HepG2 (cell line): ENCODE results near the gene PEX11B. TPM values are rescaled to one million over a fixed set of nuclear protein-coding genes. Genes with fewer than 3 reads are reported as not detected.

Experiments used
- ATF7 ChIP-seq, 2 experiments: fragments of 450-650 bp in 1 of 2; sonication (generic) in 1 of 2; formaldehyde crosslinking in 1 of 2; IDR thresholded peaks; 2 replicates each; pipeline versions ENCODE4 v1.4.0 to v1.6.1; 2016 to 2020; ENCODE audit warnings: antibody characterized with exemption in 1 of 2, mild to moderate bottlenecking in 1 of 2, missing genetic modification reagents in 1 of 2
- ATRX ChIP-seq: sonication (generic); formaldehyde crosslinking; IDR thresholded peaks from 2 replicates; pipeline ENCODE4 v1.4.0; 2020; ENCODE audit warnings: missing genetic modification reagents, borderline replicate concordance
- MED1 ChIP-seq: sonication (generic); formaldehyde crosslinking; IDR thresholded peaks from 2 replicates; pipeline ENCODE4 v1.4.0; 2020; ENCODE audit warnings: missing genetic modification reagents
- MXD3 ChIP-seq: IDR thresholded peaks from 2 replicates; pipeline ENCODE4 v1.6.1; 2016; ENCODE audit warnings: mild to moderate bottlenecking, missing biosample characterization, missing genetic modification reagents
- MXD4 ChIP-seq: IDR thresholded peaks from 2 replicates; pipeline ENCODE4 v1.6.1; 2016; ENCODE audit warnings: mild to moderate bottlenecking, missing biosample characterization, missing genetic modification reagents
- MYC ChIP-seq: sonication (generic); formaldehyde crosslinking; IDR thresholded peaks from 2 replicates; pipeline ENCODE4 v1.9.0; 2021; ENCODE audit warnings: missing genetic modification reagents, borderline replicate concordance
- NFATC3 ChIP-seq: sonication (generic); formaldehyde crosslinking; IDR thresholded peaks from 2 replicates; pipeline ENCODE4 v1.5.1; 2020; ENCODE audit warnings: mild to moderate bottlenecking, missing genetic modification reagents
- NFYC ChIP-seq: IDR thresholded peaks from 2 replicates; pipeline ENCODE4 v1.6.1; 2016; ENCODE audit warnings: missing genetic modification reagents, missing compliant biosample characterization
- PBX3 ChIP-seq: sonication (generic); formaldehyde crosslinking; IDR thresholded peaks from 2 replicates; pipeline ENCODE4 v1.8.1; 2023; ENCODE audit warnings: missing genetic modification reagents, inconsistent platforms, borderline replicate concordance
- SETDB1 ChIP-seq: sonication (generic); formaldehyde crosslinking; IDR thresholded peaks from 2 replicates; pipeline ENCODE4 v1.5.1; 2020; ENCODE audit warnings: missing genetic modification reagents, mild to moderate bottlenecking, borderline replicate concordance
- SOX13 ChIP-seq, 3 experiments: fragments of 450-650 bp in 1 of 3; sonication (generic) in 1 of 3; formaldehyde crosslinking in 1 of 3; IDR thresholded peaks in 2 of 3; conservative IDR thresholded peaks in 1 of 3; 2 replicates each; pipeline versions ENCODE4 v1.5.0 to v1.6.1; 2016 to 2020; ENCODE audit warnings: antibody characterized with exemption in 1 of 3, mild to moderate bottlenecking in 1 of 3, missing compliant biosample characterization in 1 of 3, missing genetic modification reagents in 1 of 3, moderate library complexity in 1 of 3
- SRF ChIP-seq: IDR thresholded peaks from 2 replicates; pipeline ENCODE4 v1.6.1; 2011; ENCODE audit warnings: mild to moderate bottlenecking, low read depth, low read length, moderate library complexity
- ZFP62 ChIP-seq: sonication (generic); formaldehyde crosslinking; IDR thresholded peaks from 2 replicates; pipeline ENCODE4 v1.4.0; 2020; ENCODE audit warnings: missing genetic modification reagents
- ZNF318 ChIP-seq: sonication (generic); formaldehyde crosslinking; IDR thresholded peaks from 2 replicates; pipeline ENCODE4 v1.4.0; 2020; ENCODE audit warnings: mild to moderate bottlenecking, missing genetic modification reagents
- ZNF563 ChIP-seq: sonication (generic); formaldehyde crosslinking; IDR thresholded peaks from 2 replicates; pipeline ENCODE4 v1.8.0; 2022; ENCODE audit warnings: mild to moderate bottlenecking, moderate library complexity, missing genetic modification reagents
- polyA plus RNA-seq, 8 experiments: library from polyadenylated mRNA; depleted of rRNA in 3 of 8; stranded (reverse) in 7 of 8; unstranded in 1 of 8; fragments of >200 nt; fragmentation: Illumina TruSeq in 4 of 8; extraction: Trizol in 4 of 8; gene quantifications; 2 replicates each; pipeline versions ENCODE4 v1.2.1 to v1.2.3, GENCODE V29; 2011 to 2016; ENCODE audit warnings: low read depth in 4 of 8, missing spikeins in 1 of 8, mixed read lengths in 1 of 8; ENCODE audit not compliant: insufficient read depth in 1 of 8
- total RNA-seq, 5 experiments: library from RNA; depleted of rRNA; stranded (reverse); fragments of >200 nt; fragmentation: Illumina TruSeq; extraction: Trizol; gene quantifications; 2 replicates each; pipeline ENCODE4 v1.2.3, GENCODE V29; 2016; ENCODE audit warnings: low read depth in 1 of 5

Gene PEX11B
- total and polyA plus RNA-seq, 2 of the 13 experiments (the other 11 are each of a cell fraction or from before 2014, with no cell fraction given) = 21.6 to 48.4 TPM

DNA sequence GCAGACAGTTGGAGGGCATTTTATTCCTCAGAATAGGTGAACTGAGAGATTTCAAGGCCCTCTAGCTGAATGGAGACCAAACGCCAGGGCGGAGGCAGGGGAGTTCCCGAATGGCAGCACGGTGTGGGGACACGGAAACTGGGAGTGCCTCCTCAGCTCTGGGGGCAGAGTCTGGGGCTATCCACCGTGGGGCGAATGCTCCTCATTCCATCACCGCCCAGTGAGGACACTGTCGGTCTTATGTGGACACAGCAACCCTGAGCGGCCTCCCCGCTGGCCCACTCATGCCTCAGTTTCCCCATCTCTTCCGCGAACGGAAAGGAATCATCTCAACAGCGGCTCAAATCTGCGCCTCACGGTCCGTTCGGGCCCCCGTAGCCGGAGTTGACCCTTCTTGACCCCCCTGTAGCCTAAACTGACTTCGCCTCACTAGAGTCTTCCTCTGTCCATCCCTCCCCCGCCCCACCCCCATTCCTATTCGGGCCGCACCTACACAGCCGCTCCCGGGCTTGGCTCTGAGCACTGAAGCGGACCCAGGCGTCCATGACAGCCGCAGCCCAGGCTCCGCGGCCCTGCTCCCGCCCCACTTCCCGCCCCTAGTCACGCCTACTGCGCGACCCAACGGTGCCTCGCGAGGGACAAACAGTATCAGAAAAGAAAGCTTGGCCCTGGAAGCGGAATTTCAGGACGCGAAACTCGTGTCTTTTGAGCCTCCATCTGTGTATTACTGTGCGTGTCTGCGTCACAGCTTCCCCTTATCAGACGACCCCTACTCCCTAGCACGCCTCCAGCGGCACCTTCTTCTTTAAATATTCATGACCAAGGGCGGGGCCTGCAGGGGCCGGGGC, at the start of gene PEX11B (continued):
- TF ChIP-seq PBX3 = no peak
- no peak for TF ChIP-seq ZNF318
- TF ChIP-seq MXD4 = no peak
- TF ChIP-seq ATF7 (IDR thresholded peaks at IDR 0.05) = no peak
- no peak for TF ChIP-seq ATF7 (CRISPR knock-in tag; IDR thresholded peaks at IDR 0.05)
- no peak for TF ChIP-seq ZNF563
- TF ChIP-seq ZFP62 (CRISPR knock-in tag) = no peak
- 0 out of 2 replicates have a peak, but pooled peaks have one; percentile 57 for TF ChIP-seq MXD3
- no peak for TF ChIP-seq SRF
- no peak for TF ChIP-seq NFYC (CRISPR knock-in tag)
- no peak for TF ChIP-seq MYC (CRISPR knock-in tag)
- TF ChIP-seq MED1 (CRISPR knock-in tag) = peak; percentile 36
- TF ChIP-seq SETDB1 (CRISPR knock-in tag) = no peak
- TF ChIP-seq NFATC3 (CRISPR knock-in tag) = no peak
- no peak for TF ChIP-seq SOX13 (IDR thresholded peaks at IDR 0.05)
- no peak for TF ChIP-seq SOX13 (CRISPR knock-in tag; conservative IDR thresholded peaks at IDR 0.05 in 1 of 2, IDR thresholded peaks at IDR 0.05 in 1 of 2)
- no peak for TF ChIP-seq ATRX
